SK-MEL-5 (cell line): Measurements from ENCODE around the gene CRELD1. TPM values are rescaled to one million over a fixed set of nuclear protein-coding genes. Genes with fewer than 3 reads are reported as not detected.
A peak's percentile ranks its signal among the peaks of the same experiment; 100 is the strongest.
"Not testable (repeated sequence)": the region's sequence is repeated elsewhere in the genome, so short reads cannot be mapped to it uniquely, and the experiment has no call there.

Source experiments
- DNase-seq: peaks from one replicate; pipeline ENCODE4 v3.0.0-alpha.2; 2016; ENCODE audit warnings: low read depth, low spot score
- in situ Hi-C: cut with HindIII; loops from 2 replicates; pipeline ENCODE4 v1.10.0; 2016; ENCODE audit warnings: low sequenced_read_pairs, high pct_unique_total_duplicates, low pct_unique_long_range_greater_than_20kb
- polyA plus RNA-seq, 2 experiments: library from polyadenylated mRNA; depleted of rRNA; stranded (reverse); fragments of >200 nt; gene quantifications; 2 replicates each; pipeline ENCODE4 v1.2.3, GENCODE V29; 2015
- total RNA-seq: library from RNA; depleted of rRNA; stranded (reverse); fragments of >200 nt; shearing (Covaris generic); gene quantifications from 2 replicates; pipeline ENCODE4 v1.2.3, GENCODE V29; 2014; rRNA removed

CRELD1 gene
- 47.7 and 50.2 TPM in 2 replicates for total RNA-seq
- polyA plus RNA-seq (2015; cell fraction: cytosol; rRNA removed) = 85.0 and 90.9 TPM in 2 replicates
- 118 and 130 TPM in 2 replicates for polyA plus RNA-seq (2015; cell fraction: nucleus; rRNA removed)

DNA sequence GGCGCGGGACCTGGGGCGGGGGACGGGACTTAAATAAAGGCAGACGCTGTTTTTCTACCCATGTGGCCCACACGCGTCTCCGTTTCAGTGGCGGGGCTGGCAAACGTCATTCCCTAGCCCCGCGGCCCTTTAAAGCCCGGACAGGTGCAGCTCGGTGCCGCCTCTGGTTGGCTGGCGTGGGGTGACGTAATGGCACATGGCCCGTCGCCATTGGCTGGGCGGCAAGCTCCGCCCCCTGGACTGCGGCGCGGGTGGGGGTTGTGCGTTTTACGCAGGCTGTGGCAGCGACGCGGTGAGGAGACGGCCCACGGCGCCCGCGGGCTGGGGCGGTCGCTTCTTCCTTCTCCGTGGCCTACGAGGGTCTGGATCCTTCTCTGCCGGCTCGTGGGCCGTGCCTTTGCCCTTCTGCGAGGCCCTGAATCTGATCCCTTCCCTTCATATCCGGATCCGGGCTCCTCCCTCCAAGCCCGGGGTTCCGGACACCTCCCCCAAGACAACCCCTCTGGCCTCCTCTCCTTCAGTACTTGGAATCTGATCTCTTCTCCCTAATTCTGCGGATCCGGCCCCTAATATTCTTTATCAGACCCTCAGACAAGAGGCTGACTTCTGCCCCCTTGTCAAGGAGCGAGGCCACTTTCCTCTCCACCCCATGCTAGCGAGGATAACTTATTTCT, at the start of gene CRELD1:
TSS of gene CRELD1 (plus strand) at position 274 of the 674 bp plus-strand sequence. CDS start 605 bp downstream, outside the sequence.
- peak; percentile 92 for DNase-seq

DNA sequence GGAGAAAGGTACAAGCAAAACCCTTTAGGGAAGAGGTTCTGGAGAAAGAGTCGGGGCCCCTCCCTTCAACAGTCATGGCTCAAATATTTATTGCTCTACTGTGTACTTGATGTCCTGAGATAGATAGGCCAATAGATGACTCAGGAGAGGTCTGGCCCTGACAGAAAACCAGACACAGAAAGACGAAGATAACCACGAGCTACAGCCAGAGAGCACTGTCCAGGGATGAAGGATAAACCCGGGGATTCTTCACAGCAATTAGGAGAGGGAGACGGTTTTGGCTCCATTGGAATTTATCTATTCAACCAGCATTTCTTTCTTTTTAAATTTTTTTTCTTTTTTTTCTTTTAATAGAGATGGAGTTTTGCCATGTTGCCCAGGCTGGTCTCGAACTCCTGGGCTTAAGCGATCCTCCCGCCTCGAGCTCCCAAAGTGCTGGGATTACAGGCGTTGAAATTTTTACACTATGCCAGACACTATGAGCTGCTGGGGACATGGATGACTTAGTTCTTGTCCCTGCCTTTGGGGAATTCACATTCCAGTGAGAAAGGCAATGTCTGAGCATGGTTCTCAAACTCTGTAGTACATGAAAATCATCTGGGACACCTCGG, 49.0 kb upstream of the CRELD1 start:
- in situ Hi-C loops = no loop called here
- no peak for DNase-seq

More for the DNA sequence above, at the start of gene CRELD1:
- in situ Hi-C loops = no loop called here

DNA sequence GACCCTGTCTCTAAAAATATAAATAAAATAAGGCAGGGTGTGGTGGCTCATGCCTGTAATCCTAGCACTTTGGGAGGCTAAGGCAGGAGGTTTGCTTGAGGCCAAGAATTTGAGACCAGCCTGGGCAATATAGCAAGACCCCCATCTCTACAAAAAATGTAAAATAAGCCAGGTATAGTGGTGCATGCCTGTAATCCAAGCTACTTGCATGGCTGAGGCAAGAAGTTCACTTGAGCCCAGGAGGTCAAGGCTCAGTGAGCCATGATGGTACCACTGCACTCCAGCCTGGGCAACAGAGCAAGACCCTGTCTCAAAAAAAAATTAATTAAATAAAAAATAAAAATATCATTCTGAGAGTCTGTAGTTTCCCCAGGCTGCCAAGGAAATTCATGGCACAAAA, 47.3 kb upstream of the CRELD1 start:
- DNase-seq = no peak
- in situ Hi-C loops = no loop called here

DNA sequence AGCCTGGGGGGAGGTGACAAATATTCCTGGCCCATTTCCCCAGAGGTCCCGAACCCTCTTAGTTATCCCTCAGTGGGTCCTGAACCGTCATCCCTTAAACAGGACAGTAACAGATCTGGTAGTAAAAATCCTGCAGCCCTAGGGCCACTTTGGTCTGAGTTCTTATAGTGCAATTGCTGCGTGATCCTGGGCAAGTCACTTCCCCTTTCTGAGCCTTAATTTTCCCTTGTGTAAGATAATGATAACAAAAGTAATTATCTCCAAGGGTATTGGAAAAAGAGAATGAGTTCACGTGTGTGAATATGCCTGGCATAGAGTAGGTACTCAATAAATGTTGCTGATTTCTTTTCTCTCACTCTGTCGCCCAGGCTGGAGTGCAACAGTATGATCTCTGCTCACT, 46.2 kb upstream of the CRELD1 start:
- in situ Hi-C loops = no loop called here

DNA sequence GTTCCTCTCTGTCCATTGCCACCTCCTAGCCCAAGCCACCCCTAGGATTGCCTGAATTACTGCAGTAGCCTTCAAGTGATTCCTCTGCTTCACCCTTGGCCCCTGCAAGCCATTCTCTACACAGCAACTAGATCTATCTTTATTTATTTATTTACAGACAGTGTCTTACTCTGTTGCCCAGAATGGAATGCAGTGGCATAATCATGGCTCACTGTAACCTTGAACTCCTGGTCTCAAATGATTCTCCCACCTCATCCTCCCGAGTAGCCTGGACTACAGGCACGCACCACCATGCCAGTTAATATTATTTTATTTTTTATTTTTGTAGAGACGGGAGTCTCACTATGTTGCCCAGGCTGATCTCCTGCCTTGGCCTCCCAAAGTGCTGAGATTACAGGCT, 45.1 kb upstream of the CRELD1 start:
- no peak for DNase-seq
- in situ Hi-C loops = no loop called here

More for the DNA sequence above, 46.2 kb upstream of the CRELD1 start:
- no peak for DNase-seq

- DNase-seq = no peak
- in situ Hi-C loops = no loop called here
These were observed 44.2 kb upstream of the CRELD1 start for GRCh38 chr3:9889405-9889804.

DNA sequence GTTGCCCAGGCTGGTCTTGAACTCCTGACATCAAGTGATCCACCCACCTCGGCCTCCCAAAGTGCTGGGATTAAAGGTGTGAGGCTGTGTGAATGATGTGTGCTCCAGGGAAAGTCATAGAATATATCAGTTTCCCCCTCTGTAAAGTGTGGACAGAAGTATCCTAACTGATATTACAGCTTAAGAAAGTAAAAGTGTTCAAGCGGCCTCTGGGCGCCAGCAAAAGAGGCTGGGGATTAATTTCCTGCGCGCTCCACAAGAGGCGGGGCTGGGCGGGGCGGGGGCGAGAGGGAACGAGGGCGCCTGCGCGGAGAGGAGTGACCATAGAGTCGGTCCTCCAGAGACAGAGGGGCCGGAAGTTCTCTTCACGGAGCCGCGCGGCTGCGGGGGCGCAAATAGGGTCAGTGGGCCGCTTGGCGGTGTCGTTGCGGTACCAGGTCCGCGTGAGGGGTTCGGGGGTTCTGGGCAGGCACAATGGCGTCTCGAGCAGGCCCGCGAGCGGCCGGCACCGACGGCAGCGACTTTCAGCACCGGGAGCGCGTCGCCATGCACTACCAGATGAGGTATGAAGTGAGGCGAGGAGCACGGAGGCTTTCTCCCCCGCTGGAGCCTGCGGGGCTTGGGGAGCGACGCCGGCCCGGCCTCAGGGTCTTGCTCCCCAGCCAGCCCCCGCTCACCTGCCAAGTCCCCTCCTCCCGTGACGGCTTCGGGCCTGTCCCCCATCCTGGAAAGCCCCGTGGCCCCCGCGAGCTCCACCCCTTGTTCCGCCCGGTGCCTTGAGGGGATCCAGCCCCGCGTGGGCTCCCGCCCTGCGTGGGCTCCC, 43.2 kb upstream of the CRELD1 start, which contains the start of gene JAGN1:
TSS of gene JAGN1 (plus strand) at position 362 of the 823 bp plus-strand sequence. CDS start at position 475, 113 bp downstream.
- peak; percentile 89 for DNase-seq
- in situ Hi-C loops = no loop called here

DNA sequence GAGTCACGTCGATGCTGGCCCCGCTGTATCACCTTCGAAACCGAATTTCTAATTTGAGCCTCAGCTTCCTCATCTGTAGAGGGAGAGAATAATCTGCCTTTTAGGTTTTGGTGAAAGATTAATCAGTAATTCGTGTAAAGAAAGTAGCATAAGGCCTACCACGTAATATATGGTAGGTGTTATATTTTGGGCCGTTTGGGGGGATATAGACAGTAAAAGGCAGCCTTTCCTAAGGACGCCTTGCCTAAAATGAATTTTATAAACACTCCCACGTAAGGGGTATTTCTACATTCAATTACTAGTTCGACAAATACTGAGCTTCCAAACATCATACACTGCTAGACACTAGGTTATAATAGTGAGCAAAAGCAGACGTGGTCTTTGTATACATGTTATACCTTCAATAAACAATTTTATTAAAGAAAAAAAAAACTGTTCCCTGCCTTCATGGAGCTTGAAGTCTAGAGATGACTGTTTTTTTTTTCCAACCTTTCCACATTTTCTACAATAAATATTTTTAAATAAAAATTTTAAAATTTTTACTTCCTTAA, 42.5 kb upstream of the CRELD1 start:
- no peak for DNase-seq
- in situ Hi-C loops = no loop called here

DNA sequence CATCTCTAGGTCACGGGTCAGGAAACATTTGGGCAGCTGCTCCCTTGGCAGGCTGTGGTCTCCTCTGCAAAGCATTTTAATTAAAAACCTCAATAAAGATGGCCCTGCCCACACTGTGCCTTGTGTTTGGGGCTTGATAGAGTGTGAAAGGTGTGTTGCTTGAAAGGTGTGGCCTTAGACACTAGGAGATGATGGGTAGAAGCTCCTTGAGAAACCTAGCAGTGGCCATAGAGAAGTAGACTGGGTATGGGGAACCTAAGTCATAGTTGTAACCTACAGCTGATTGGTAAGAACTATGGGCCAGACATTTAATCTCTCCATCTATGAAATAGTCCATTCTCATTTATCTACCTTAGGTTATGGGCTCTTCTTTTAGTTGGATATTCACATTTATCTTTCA, 39.9 kb upstream of the CRELD1 start:
- DNase-seq = no peak
- in situ Hi-C loops = no loop called here

GRCh38 chr3:9895715-9896114, 37.9 kb upstream of the CRELD1 start:
- in situ Hi-C loops, DNase-seq: not testable (repeated sequence)

DNA sequence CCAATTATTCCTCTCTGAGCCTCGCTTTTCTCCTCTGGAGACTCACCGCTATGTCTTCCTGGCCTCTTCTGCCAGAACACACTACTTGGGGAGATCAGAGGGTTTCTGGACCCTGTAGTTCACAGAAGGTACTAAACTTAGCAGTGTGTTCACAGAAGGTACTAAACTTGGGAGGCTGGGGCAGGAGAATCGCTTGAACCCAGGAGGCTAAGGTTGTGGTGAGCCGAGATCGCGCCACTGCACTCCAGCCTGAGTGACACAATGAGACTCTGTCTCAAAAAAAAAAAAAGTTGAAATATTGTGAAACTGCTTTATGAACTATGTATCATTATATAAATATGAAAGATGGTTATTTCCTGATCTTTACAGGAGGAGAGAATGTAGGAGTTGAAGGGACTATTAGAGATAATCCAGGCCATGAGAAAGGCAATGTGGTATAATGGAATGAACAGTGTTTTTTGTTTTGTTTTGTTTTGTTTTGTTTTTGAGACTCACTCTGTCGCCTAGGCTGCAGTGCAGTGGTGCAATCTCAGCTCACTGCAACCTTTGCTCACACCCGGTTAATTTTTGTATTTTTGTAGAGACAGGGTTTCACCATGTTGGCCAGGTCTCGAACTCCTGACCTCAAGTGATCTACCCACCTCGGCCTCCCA, 36.8 kb upstream of the CRELD1 start:
- in situ Hi-C loops, DNase-seq: not testable (repeated sequence)

GRCh38 chr3:9897408-9898372, 35.9 kb upstream of the CRELD1 start:
- DNase-seq = no peak
- in situ Hi-C loops = no loop called here

DNA sequence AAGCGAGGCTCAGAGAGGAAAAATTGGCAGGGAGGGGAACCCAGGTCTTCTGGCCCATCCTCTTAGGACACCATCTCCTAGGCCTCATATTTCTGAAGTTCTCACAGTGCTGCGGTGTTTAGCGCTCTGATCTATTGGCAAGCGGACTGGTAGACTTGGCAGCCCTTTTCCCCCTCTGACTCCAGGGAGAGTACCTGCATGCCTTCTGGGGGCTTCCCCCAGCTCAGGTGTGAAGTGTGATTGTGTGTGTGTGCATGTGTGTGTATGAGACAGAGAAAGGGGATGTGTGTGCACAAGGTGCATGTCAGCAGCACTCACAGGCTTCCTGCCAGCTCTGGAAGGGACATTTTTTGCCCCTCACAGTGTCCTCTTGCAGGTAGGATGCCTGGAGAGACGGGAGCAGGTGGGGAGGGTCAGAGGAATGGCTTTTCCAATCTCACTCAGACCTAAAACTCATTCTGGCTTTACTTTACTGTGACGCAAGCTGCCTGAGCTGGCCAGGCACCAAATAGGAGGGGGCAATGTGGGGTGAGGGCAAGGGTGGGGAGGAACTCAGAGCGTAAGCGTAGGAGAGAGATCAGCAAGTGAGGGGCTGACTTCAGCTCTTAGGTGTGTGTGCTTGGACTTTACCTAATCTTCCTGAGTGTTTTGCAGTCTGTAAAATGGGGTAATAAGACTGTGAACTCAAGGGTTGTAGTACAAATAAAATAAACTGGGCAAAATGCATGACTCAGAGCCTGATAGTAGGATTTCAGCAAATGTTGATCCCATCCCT, 35.0 kb upstream of the CRELD1 start:
- DNase-seq = no peak
- in situ Hi-C loops = no loop called here

DNA sequence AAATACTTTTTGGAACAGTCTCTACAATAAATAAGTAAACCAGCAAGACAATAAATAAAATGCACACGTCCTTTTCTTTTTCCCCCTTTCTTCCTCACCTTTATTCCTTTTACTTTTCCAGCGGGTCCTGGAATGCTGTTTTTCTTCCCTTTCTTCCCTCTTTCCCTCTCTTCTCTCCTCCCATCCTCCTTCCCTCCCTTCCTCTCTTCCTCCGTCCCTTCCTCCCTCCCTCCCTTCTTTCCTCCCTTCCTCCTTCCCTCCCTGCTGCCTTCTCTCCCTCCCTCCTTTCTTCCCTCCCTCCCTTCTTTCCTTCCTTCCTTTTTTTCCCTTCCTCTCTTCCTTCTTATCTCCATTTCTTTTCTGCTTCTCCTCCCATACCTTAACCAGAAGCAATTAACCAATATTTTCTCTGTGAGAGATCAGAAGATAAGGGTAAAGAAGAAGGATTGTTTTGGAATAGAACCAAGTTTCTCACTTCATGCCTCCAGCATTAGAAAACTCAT, 34.3 kb upstream of the CRELD1 start:
- in situ Hi-C loops = no loop called here
- no peak for DNase-seq

GRCh38 chr3:9900965-9901415, 32.6 kb upstream of the CRELD1 start:
- DNase-seq, in situ Hi-C loops: not testable (repeated sequence)
